GM12892 (cell line): Measurements from ENCODE around the gene TPRX1.

Experiments used
- POLR2A ChIP-seq: IDR thresholded peaks from 2 replicates; pipeline ENCODE4 v1.6.1; 2011; ENCODE audit warnings: low read depth, low read length, control low read depth
- TAF1 ChIP-seq: IDR thresholded peaks from 2 replicates; pipeline ENCODE4 v1.6.1; 2011; ENCODE audit warnings: low read depth, mild to moderate bottlenecking, control low read depth, low read length, borderline replicate concordance

- TF ChIP-seq TAF1 (no peak), POLR2A (no peak)
Observed at GRCh38 chr19:47813995-47814328, 9.6 kb upstream of the TPRX1 start.
